DMS114 treated with DMSO at 0.1 percent for 48 hours (cell line): ENCODE measurements around the gene FSD1L.
"Not testable (repeated sequence)": the region's sequence is repeated elsewhere in the genome, so short reads cannot be mapped to it uniquely, and the experiment has no call there.

Experiments
- DNase-seq: peaks from one replicate; lab custom pipeline; 2025; ENCODE audit not compliant: unreplicated experiment; lab: John Stamatoyannopoulos, UW

Gene FSD1L

DNA sequence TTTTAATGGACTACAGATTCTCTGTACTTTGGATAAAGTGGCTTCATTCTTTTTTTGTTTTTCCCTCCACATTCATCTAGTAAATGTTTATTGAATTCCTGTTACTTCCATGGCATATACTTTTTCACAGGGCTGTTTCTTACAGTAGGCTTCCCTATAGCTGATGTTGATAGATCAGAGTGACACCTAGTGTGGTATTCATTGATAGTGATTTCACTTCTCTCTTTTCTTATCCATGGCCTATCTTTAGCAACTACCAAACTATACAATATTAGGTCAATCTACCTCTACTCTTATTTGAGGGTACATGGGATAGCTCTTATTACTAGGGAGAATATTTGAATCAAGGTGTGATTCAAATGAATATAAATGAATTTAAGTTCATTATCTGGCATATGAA lies 35.8 kb downstream of the FSD1L start:
- DNase-seq = no peak

DNA sequence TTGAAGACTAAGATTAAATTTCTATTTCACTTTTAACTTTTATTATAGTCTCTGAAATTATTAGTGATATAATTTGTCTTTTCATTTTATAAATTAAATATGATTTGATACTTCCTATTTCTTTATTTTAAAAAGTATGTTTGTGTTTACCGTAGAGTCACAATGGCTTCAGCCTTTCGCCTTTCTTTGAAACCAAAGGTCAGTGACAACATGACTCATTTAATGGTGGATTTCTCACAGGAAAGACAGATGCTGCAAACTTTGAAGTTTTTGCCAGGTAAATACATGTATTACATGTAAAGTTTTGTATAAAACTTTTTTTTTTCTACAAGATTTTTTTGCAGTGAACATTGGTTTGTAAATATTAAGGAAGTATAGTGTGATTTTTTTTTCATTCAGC lies 36.4 kb downstream of the FSD1L start:
- DNase-seq = no peak

DNA sequence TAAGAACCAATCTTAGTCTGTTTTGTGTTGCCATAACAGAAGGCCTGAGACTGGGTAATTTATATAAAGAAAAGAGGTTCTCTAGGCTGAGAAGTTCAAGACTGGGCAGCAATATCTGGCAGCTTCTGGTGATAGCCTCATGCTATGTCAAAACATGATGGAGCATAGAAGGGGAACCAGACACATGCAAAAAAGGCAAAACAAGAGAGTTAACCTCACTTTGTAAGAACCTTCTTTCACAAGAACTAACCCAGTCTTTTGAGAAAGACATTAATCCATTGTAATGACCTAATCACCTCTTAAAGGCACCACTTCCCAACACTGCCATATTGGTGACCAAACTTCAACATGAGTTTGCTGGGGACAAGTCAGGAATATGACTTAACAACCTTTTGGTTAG lies 37.3 kb downstream of the FSD1L start:
- no peak for DNase-seq

DNA sequence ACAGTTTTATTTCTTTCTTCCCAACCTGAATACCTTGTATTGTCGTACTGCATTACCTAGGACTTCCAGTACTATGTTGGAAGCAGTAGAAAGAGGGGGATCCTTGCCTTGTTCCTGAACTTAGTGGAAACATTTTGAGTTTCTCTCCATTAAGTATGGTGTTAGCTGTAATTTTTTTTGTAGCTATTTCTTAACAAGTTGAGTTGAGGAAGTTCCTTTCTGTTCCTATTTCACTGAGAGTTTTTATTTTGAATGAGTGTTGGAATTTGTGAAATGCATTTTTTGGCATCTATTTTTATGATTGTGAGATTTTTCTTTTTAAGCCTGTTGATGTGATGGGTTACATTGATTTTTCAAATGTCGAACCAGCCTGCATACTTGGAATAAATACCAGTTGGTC lies 49.0 kb downstream of the FSD1L start:
- DNase-seq = no peak

DNA sequence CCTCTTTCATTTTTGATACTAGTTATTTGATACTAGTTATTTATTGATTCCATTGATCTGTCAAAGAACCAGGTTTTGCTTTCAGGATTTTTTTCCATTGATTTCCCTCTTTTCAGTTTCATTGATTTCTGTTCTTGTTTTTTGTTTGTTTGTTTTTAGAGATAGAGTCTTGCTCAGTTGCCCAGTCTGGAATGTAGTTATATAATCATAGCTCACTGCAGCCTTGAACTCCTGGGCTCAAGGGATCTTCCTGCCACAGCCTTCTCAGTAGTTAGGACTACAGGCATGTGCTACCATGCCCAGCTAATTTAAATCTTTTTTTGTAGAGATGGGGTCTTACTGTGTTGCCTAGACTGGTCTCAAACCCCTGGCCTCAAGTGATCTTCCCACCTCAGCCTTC lies 49.9 kb downstream of the FSD1L start:
- no peak for DNase-seq

DNA sequence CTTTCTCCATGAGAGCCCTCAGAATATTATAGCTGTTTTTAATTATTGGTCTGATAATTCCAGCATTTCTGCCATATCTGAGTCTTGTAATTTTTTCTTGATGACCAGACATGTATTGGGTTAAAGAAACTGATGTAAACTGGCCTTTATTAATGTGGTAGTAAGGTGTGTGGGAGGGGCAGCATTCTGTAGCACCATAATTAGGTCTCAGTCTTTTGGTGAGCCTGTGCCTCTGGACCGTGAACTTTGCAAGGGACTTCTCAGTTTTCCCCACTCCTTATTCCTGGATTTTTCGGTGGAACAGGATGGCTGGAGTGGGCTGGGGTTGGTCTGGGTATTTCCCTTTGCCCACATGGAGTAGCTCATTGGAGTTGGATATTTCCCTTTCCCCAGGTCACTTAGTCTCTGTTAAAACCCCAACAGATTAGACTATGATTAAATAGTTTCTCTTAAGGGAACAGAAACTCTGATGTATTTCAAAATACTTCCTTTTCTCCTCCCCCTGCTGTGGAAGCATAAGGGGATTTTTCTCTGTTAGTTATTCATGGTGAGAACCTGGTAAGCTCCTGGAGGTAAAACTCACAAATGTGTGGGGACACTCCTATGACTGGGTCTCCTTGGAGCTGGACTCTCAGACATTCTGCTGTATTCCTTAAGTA lies 52.4 kb downstream of the FSD1L start:
- DNase-seq = no peak

DNA sequence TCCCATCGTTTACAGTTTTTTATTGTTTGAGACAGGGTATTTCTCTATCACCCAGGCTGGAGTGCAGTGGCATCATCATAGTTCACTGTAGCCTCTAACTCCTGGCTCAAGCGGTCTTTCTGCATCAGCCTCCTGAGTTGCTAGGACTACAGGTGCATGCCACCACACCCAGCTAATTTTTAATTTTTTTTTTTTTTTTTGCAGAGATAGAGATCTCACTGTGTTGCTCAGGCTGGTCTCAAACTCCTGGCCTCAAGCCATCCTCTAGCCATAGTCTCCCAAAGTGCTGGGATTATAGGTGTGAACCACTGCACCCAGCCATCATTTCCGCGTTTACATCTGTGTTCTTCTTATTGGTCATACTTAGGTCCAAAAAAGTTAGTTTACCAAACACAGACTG lies 53.6 kb downstream of the FSD1L start:
- DNase-seq = no peak

DNA sequence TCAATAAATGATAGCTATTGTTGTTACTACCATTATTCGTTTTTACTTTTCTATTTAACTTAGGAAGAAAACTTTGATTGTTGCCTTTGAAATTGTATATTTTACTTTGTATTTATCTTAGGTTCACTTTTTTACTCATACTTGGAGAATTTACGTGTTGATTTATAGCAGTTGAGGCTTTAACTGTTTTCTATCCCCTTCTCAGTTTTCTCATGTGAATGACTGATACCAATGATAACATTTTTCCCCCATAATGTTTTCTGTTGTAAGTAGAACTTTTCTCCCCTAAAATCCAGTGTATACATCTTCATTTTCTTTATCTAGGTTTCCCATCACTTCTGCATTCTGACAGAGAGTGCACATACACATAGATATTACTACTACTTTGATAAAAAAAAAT lies 54.4 kb downstream of the FSD1L start:
- DNase-seq = no peak

DNA sequence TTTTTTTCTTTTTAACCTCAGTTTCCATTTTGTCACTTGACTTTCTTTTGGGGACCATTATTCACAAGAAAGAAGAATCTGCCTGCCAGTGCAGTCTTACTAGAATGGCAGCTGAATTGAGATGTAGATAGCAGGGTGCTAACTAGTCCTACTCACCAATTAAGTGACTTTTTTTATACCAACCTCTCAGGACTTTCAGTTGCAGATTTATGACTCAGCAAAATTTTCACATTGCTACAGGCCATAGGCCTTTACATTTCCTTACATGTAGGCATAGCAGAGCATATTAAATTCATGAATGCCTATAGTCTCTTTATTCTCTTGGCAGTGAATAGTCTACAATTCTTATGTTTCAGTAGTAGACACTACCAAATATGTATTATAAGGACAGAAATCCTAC lies 56.0 kb downstream of the FSD1L start:
- no peak for DNase-seq

DNA sequence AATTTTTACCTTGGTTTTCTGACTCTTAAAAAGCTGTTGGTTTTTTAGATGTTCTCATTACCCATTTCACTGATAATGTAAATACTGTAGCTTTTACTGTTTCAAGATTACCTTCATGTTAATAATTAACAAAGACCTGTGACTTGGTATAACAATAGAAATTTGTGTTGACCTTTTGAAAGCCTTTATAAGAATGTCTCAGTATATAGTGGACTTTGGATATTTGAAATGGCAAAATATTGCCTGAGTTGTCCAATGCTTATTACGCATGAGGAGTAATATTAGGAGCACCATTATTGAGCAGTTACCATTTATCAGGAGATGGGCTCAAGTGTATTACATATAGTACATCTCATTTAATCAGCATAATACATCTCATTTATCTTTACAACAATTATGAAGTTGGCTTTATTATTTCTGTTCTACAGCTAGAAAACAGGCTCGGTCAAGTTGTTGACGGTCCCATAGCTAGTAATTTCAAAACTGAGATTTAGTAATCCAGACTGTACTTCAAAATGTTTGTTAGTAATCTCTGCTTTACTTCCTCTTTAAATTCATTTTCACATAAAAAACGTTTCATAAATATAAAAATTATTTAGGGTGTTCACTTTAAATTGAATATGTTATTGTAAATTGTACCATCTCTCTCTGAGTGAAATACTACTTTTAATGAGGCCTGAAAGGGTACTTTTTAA lies 59.4 kb downstream of the FSD1L start:
- no peak for DNase-seq

DNA sequence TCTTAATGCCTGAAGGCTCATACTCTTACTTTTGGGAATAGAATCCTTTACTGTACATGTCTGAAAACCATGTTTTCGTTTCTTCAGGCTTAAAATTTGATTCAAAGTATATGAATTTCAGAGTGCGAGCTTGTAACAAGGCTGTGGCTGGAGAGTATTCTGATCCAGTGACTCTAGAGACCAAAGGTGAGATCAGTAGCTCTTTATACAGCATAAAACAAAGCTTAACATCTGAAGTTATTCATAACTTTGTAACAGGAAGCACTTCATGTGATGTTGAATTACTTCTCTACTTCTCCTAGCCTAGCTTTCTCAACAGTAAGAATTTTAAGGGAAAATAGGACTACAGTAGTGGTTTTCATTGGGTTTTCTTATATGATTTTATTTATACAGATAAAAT lies 60.7 kb downstream of the FSD1L start:
- DNase-seq = no peak

DNA sequence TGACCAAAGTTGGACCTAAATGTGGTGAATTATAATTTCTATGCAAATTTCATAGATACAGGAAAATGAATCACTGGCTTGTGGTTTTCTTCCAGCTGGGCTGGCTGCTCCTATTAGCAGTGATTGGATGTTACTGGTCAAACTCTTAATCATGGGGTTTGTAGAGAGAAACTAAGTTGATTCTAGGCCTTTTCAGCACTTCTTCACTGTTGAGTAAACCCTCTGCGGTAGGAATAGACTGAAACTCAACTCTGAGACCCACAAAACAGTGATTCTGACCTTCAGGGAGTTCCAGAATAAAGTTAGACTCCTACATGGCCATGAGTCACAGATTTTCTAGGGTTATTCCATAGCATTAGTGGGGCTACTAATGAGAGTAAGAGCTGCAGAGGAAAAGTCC lies 62.2 kb downstream of the FSD1L start:
- DNase-seq = no peak

DNA sequence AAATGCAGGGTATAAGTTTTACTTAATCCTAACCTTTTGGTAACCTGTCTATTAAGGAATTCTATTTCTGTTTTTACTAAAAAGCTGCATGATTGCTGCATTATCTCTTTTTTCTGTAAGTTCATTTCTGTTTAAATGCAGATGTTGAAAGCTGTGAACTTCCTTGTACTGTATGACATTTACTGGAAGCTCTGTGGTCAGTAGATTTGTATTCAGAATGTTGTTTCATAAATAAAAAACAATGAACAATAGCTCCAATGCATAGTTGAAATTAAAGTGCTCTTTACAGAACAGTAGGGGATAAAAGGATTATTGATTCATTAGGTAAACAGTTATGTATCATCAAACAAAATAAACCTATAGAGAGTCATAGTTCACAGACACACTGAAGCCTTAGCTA lies 63.6 kb downstream of the FSD1L start:
- DNase-seq = no peak

DNA sequence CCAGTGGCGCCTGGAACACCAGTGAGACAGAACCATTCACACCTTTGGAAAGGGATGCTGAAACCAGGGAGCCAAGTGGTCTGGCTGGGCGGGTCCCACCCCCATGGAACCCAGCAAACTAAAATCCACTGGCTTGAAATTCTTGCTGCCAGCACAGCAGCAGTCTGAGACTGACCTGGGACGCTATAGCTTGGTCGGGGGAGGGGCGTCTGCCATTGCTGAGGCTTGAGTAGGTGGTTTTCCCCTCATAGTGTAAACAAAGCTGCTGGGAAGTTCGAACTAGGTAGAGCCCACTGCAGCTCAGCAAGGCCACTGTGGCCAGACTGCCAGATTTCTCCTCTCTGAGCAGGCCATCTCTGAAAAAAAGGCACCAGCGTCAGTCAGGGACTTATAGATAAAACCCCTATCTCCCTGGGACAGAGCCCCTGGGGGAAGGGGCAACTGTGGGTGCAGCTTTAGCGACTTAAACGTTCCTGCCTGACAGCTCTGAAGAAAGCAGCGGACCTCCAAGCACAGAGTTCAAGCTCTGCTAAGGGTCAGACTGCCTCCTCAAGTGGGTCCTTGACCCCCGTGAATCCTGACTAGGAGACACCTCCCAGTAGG lies 68.1 kb downstream of the FSD1L start:
- no peak for DNase-seq

DNA sequence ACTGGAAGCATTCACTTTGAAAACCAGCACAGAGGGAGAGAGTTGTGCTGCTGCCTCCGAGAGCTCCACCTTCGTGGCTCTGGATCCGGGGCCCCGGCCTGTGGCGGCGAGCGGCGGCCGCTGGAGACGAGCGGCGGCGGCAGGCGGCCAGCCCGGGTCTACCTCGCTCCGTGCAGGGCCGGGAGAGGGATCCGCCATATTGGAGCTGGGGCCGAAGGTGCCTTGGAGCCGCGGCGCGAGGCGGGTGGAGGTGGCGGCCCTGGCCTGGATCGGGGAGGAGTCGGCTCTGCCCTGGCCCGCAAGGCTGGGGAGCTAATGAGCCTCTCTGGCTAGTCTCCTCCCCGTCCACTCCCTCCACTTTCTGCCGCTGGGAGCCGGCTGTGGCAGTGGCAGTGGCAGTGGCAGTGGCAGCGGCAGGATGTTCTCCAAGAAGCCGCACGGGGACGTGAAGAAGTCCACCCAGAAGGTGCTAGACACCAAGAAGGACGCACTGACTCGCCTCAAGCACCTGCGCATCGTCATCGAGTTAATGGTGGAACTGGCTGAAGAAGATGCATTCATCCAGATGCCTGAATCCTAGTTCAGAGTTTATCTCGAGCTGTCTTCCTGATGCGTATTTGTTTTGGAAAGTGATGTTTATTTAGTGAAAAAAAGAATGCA lies 72.0 kb downstream of the FSD1L start:
- not testable (repeated sequence) for DNase-seq

DNA sequence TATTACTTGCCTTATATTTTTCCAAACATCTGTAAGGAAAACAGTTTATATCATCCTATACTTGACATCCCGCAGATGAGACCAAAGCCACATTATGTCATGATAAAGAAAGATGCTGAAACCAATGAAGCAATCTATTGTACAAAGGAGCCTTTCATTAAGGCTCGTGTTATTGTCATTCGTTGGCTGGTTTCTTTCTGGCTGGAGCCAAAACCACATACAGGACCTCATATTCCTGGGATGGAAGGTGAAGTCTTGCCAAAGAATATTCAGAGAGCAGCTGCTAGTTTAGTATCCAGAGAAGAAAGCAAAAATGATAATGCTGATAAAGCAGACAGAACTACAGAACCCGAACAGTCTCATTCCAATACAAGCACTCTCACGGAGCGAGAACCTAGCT lies 73.2 kb downstream of the FSD1L start:
- DNase-seq = not testable (repeated sequence)

DNA sequence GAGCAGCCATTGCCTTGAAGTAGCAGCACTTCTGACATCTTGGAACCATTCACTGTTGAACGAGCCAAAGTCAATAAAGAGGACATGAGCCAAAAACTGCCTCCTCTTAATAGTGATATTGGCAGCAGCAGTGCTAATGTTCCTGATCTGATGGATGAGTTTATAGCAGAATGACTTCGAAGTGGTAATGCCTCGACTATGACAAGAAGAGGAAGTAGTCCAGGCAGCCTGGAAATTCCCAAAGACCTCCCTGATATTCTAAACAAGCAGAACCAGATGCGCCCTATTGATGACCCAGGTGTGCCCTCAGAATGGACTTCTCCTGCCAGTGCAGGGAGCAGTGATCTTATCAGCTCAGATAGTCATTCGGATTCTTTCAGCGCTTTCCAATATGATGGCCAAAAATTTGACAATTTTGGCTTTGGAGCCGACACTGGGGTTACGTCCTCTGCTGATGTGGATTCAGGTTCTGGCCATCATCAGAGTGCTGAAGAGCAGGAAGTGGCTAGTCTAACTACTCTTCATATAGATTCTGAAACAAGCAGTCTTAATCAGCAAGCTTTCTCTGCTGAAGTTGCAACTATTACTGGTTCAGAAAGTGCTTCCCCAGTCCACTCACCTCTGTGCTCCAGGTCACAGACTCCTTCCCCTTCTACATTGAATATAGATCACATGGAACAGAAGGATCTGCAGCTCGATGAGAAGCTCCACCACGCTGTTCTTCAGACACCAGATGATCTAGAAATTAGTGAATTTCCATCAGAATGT lies 75.0 kb downstream of the FSD1L start:
- not testable (repeated sequence) for DNase-seq

DNA sequence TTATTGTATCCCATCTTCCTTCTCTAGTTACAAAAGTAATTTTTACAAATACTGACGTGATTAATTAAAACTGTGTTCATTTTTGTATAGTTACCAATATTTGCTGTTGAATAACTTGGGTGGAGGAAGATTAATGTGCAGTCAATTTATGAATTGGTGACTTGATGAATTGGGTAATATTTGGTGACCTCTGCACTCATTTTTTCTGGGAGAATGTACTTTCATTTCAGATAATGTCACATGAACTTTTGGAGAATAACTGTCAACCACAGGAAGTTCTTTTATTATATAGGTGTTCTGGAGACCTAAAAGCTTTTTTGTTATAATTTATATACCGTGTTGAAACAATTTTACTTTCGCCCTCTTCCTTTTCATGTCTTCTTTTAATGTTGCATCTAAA lies 83.7 kb downstream of the FSD1L start:
- DNase-seq = no peak

DNA sequence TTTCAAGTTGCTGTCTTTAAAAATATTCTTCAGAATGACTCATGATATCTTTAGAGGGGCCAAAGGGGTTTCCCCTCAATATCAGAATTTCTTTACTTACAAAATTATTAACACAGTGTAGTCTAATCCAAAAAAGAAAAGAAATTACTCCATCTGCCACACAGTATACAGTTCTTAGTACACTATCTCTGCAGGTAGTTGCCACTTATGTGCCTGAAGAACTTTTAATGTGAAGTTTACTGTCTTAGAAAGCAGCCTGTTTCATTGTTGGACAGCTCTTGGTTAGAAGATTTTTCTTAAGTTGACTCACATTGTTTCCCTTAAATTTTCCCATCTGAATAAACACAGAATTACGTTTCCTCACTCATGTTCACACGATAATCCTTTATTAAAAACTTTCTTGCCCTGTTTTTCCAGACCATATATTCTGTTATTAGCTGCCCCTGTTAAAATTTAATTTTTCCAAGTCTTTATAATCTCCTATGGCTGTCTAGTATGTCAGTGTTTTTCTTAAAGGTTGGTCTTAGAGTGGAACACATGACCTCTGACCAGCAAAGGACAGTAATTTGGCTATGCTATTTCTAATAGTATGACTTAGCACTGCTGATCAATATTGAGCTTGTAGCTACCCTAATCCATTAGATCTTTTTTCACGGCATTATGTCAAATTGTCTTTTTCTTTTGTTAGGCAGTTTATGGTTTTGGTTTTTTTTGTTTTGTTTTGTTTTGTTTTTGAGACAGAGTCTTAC lies 88.3 kb downstream of the FSD1L start:
- no peak for DNase-seq

DNA sequence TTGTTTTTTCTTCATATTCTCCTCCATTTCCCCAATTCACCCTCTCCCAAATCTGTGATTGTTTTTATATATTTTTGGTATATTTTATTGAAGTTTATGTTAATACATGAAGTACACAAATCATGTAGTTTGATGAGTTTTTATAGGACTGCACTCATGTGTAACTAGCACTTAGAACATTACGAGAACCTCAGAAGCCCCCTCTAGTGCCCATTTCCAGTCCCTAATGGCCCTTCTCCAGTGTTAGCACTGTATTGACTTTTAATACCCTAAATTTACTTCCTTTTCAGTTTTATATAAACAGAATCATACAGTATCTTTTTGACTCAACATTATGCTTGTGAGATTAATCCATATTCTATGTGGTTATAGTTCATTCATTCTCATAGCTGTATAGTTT lies 91.6 kb downstream of the FSD1L start:
- DNase-seq = no peak

DNA sequence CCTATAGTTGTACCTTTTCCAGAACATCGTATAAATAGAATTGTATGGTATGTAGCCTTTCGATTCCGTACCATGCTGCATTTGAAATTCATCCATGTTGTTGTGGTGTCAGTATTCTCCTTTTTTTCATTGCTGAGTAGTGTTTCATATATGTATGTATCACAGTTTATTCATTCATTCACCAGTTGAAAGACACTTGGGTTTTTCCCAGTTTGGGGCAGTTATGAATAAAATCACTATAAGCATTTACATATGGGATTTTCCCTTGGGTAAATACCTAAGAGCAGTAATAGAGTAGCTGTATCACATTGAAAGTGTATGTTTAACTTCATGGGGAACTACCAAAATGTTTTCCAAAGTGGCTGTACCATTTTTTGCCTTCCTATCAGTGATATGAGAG lies 94.0 kb downstream of the FSD1L start:
- no peak for DNase-seq
